A673 (cell line): ENCODE measurements around the gene CYP4F12.

Source experiments
- CTCF ChIP-seq: fragments of 300-800, 200-600 bp; sonication (generic); conservative IDR thresholded peaks from 2 replicates; pipeline ENCODE4 v1.5.1; 2017; ENCODE audit warnings: low read depth, mild to moderate bottlenecking, antibody characterized with exemption, low read length, moderate library complexity, mixed read lengths
- EZH2 ChIP-seq: fragments of 200-600 bp; sonication (generic); IDR thresholded peaks from 2 replicates; pipeline ENCODE4 v1.6.1; 2017; ENCODE audit warnings: borderline replicate concordance, low read depth, mild to moderate bottlenecking, mixed read lengths, antibody characterized with exemption, low read length; ENCODE audit not compliant: poor library complexity, severe bottlenecking

- TF ChIP-seq EZH2 (no peak), CTCF (no peak)
Measured at GRCh38 chr19:15633082-15633835, 39.6 kb upstream of the CYP4F12 start.
